ENCODE data around the gene CDHR1. TPM values are rescaled to one million over a fixed set of nuclear protein-coding genes. Genes with fewer than 3 reads are reported as not detected.

Gene CDHR1
- total RNA-seq, 1 experiment from 2014 or later = 6.6 TPM

DNA sequence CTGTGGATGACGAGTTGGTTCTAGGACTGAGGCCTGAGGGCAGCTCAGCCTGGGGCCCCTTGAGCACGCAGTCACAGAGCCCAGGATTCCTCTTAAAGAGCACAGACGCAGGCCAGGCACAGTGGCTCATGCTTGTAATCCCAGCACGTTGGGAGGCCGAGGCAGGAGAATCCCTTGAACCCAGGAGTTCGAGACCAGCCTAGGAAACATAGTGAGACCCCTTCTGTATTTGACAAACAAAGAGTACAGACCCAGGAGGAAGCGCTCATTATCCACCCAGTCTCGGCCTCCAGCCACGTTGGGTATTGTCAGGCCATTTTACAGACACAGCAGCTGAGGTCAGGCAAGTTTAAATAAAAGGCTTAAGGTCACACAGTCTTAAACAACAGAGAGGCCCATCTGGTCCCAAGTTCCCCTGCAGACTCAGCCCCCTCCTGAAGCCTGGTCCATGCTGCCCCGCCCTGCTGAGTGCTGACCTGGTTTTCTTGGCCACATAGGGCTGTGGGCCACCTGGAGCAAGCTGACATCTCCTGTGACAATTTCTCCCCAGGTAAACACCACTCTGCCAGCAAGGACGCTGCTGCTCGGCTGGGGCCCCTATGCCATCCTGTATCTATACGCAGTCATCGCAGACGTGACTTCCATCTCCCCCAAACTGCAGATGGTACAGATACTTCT is 63.1 kb downstream of the CDHR1 start:
- Histone ChIP-seq H3K23me2 (ENCODE audit: insufficient read length, low read depth, low read length, poor library complexity, severe bottlenecking) (no peaks in the 10 kb centered on the region), H4K91ac (ENCODE audit: insufficient read length, low read depth, low read length) (no peak overlapping the region), H3K56ac (ENCODE audit: insufficient read length, low read depth, low read length) (no peak overlapping the region), H3T11ph (ENCODE audit: low read length) (no peak overlapping the region), H3K27ac (ENCODE audit: insufficient read length, low read depth, low read length) (no peak overlapping the region), H4K8ac (replicated peaks; ENCODE audit: insufficient read length, low read depth, low read length) (no peak overlapping the region), H3K4me1 (ENCODE audit: insufficient read depth, low read length) (no peaks in the 10 kb centered on the region), H2BK15ac (ENCODE audit: low read depth, low read length) (no peak overlapping the region), H2BK120ac (ENCODE audit: low read depth, low read length, poor library complexity, severe bottlenecking) (no peak overlapping the region), H3K4ac (ENCODE audit: low read depth, low read length) (no peak overlapping the region), H4K5ac (ENCODE audit: insufficient read length, low read depth, low read length) (no peak overlapping the region), H2AFZ (ENCODE audit: low read length) (no peak overlapping the region), H3K27me3 (ENCODE audit: insufficient read depth, low read length) (no peaks in the 10 kb centered on the region; the same call in 1 of the 2 replicates), H3K23ac (ENCODE audit: insufficient read length, low read depth, low read length) (no peak overlapping the region), H3K4me2 (ENCODE audit: insufficient read depth, insufficient read length, low read length) (no peak overlapping the region), H3K14ac (ENCODE audit: insufficient read depth, low read length) (no peak overlapping the region; the same call in 1 of the 2 replicates), H2AK5ac (ENCODE audit: insufficient read length, low read length) (no peak overlapping the region), H3K79me2 (ENCODE audit: insufficient read depth, low read length) (no peaks in the 10 kb centered on the region), H3K18ac (ENCODE audit: insufficient read length, low read depth, low read length) (no peak overlapping the region), H4K20me1 (ENCODE audit: control insufficient read depth, insufficient read depth, insufficient read length) (no peaks in the 10 kb centered on the region), H3K79me1 (ENCODE audit: insufficient read depth, low read depth, low read length, poor library complexity, severe bottlenecking) (no peaks in the 10 kb centered on the region), H2BK20ac (ENCODE audit: low read depth, low read length, poor library complexity, severe bottlenecking) (no peak overlapping the region), H3K9ac (ENCODE audit: extremely low read depth, insufficient read length, low read length) (no peak overlapping the region), H3K9me3 (ENCODE audit: control insufficient read depth, low read depth, low read length) (no peaks in the 10 kb centered on the region), H2BK12ac (ENCODE audit: insufficient read length, low read depth, low read length) (no peak overlapping the region), H2BK5ac (ENCODE audit: insufficient read length, low read length) (no peak overlapping the region)
- DNase-seq = no peak
- TF ChIP-seq, protein P1, sequence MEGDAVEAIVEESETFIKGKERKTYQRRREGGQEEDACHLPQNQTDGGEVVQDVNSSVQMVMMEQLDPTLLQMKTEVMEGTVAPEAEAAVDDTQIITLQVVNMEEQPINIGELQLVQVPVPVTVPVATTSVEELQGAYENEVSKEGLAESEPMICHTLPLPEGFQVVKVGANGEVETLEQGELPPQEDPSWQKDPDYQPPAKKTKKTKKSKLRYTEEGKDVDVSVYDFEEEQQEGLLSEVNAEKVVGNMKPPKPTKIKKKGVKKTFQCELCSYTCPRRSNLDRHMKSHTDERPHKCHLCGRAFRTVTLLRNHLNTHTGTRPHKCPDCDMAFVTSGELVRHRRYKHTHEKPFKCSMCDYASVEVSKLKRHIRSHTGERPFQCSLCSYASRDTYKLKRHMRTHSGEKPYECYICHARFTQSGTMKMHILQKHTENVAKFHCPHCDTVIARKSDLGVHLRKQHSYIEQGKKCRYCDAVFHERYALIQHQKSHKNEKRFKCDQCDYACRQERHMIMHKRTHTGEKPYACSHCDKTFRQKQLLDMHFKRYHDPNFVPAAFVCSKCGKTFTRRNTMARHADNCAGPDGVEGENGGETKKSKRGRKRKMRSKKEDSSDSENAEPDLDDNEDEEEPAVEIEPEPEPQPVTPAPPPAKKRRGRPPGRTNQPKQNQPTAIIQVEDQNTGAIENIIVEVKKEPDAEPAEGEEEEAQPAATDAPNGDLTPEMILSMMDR (conservative IDR thresholded peaks at IDR 0.05) = no peak
- no CpG with 5 or more reads among the region's 15 CpGs for WGBS (ENCODE audit: extremely low coverage, insufficient read length, low lambda C conversion rate)
- peaks cover 2 to 3% of the 10 kb centered on the region in 2 experiments; a peak in 2 of 4 replicates for H3K4me1 Mint-ChIP-seq
- peaks cover 36% of the 10 kb centered on the region for H3K27me3 Mint-ChIP-seq (ENCODE audit: low read depth)
- no peaks in the 10 kb centered on the region; a peak in 1 of 7 replicates for H3K36me3 Mint-ChIP-seq (ENCODE audit: insufficient read depth in 1 of 3, low read depth in 3 of 3)
- H3K9me3 Mint-ChIP-seq = no peaks in the 10 kb centered on the region
- H3K27ac Mint-ChIP-seq = peak overlapping the region in 1 of 3 experiments; percentile 84; a peak in 1 of 7 replicates
- H3K4me3 Mint-ChIP-seq = no peak overlapping the region

Measured in H9 (cell line).